ENCODE results near the gene AP5S1. TPM values are rescaled to one million over a fixed set of nuclear protein-coding genes. Genes with fewer than 3 reads are reported as not detected.

The AP5S1 gene
- total and polyA plus RNA-seq, 2 of the 13 experiments (the other 11 are each of a cell fraction or from before 2014, with no cell fraction given): 7.9 to 23.2 TPM

- TF ChIP-seq MBD4 (IDR thresholded peaks at IDR 0.05; ENCODE audit: borderline replicate concordance, low read length) (no peak), AKAP8 (CRISPR knock-in tag; IDR thresholded peaks at IDR 0.05) (peak; percentile 57; the same call in 1 of the 2 replicates), MYC (CRISPR knock-in tag; IDR thresholded peaks at IDR 0.05; ENCODE audit: borderline replicate concordance) (0 out of 2 replicates have a peak, but pooled peaks have one; percentile 31), ZZZ3 (CRISPR knock-in tag; IDR thresholded peaks at IDR 0.05; ENCODE audit: borderline replicate concordance) (0 out of 2 replicates have a peak, but pooled peaks have one; percentile 37), POLR2A (IDR thresholded peaks at IDR 0.05; ENCODE audit: insufficient read depth in 1 of 2, low read depth in 2 of 2, low read length in 2 of 2) (peak; percentile 15 to 25; a peak in 1 of 4 replicates), ZFP91 (CRISPR knock-in tag; IDR thresholded peaks at IDR 0.05; ENCODE audit: borderline replicate concordance) (peak; percentile 52; the same call in 1 of the 2 replicates), PAF1 (CRISPR knock-in tag; IDR thresholded peaks at IDR 0.05) (peak; percentile 62; the same call in 1 of the 2 replicates), SMAD1 (CRISPR knock-in tag; IDR thresholded peaks at IDR 0.05; ENCODE audit: borderline replicate concordance, low read depth) (no peak), SSRP1 (CRISPR knock-in tag; IDR thresholded peaks at IDR 0.05) (peak; percentile 65; the same call in 1 of the 2 replicates), ZNF275 (CRISPR knock-in tag; IDR thresholded peaks at IDR 0.05; ENCODE audit: borderline replicate concordance) (no peak), RFXANK (CRISPR knock-in tag; IDR thresholded peaks at IDR 0.05) (no peak), TP53 (CRISPR knock-in tag; conservative IDR thresholded peaks at IDR 0.05) (no peak), ZNF34 (CRISPR knock-in tag; IDR thresholded peaks at IDR 0.05; ENCODE audit: borderline replicate concordance) (no peak), PATZ1 (CRISPR knock-in tag; IDR thresholded peaks at IDR 0.05) (peak; percentile 49), RBM22 (optimal IDR thresholded peaks at IDR 0.05; ENCODE audit: low read length) (peak; percentile 41), ZNF574 (CRISPR knock-in tag; IDR thresholded peaks at IDR 0.05) (peak; percentile 26; the same call in 1 of the 2 replicates)
Measured at GRCh38 chr20:3783068-3783489, 37.3 kb upstream of the AP5S1 start (continued).

Data from HepG2 (cell line).